B cell (primary cell): ENCODE measurements around the gene KCNK1. TPM values are rescaled to one million over a fixed set of nuclear protein-coding genes. Genes with fewer than 3 reads are reported as not detected.

Source experiments
- ATAC-seq: fragments of 200-7000 bp; cut with Tn5 transposase; one replicate; pipeline ENCODE4 v1.10.0; 2021; ENCODE audit warnings: low read depth, mild to moderate bottlenecking, moderate number of reproducible peaks, moderate library complexity
- CTCF ChIA-PET: fragments of 350-600 bp; sonication (Branson Sonifier 250); formaldehyde crosslinking; loops from one replicate; lab custom pipeline; 2021; ENCODE audit warnings: antibody characterized with exemption, inconsistent platforms; lab: Charles Lee
- POLR2A ChIA-PET: fragments of 350-600 bp; sonication (Branson Sonifier 250); formaldehyde crosslinking; loops from one replicate; lab custom pipeline; 2021; ENCODE audit warnings: antibody characterized with exemption; lab: Charles Lee
- DNase-seq: peaks from one replicate; pipeline ENCODE4 v3.0.0; 2013
- H2AFZ ChIP-seq: 2 replicates; pipeline ENCODE4 v1.6.1; 2012; ENCODE audit warnings: mild to moderate bottlenecking, low read depth, low read length; ENCODE audit not compliant: insufficient read depth, poor library complexity, severe bottlenecking
- H3K27ac ChIP-seq, 2 donors: 1 replicate in 1 of 2; 2 replicates in 1 of 2; pipeline ENCODE4 v1.5.1; 2012 to 2013; ENCODE audit warnings: low read length in 2 of 2, mild to moderate bottlenecking in 2 of 2, moderate library complexity in 1 of 2
- H3K27me3 ChIP-seq, 4 experiments: fragments of 200-600 bp in 1 of 4; sonication (generic) in 1 of 4; replicated peaks in 1 of 4; 1 replicate in 2 of 4; 2 replicates in 2 of 4; pipeline versions ENCODE4 v1.6.1 to v1.7.0; 2013 to 2016; ENCODE audit warnings: low read length in 3 of 4, mild to moderate bottlenecking in 2 of 4, mixed read lengths in 1 of 4, moderate library complexity in 1 of 4; ENCODE audit not compliant: insufficient read depth in 4 of 4, control insufficient read depth in 3 of 4; ENCODE audit errors: control extremely low read depth in 1 of 4
- H3K36me3 ChIP-seq, 2 experiments: replicated peaks in 1 of 2; 1 replicate in 1 of 2; 2 replicates in 1 of 2; pipeline versions ENCODE4 v1.6.1 to v1.7.1; 2013; ENCODE audit warnings: low read length in 1 of 2; ENCODE audit not compliant: insufficient read depth in 2 of 2, control insufficient read depth in 1 of 2; ENCODE audit errors: control extremely low read depth in 1 of 2, extremely low read depth in 1 of 2
- H3K4me1 ChIP-seq, 2 donors: fragments of 200-600 bp in 1 of 2; sonication (generic) in 1 of 2; 1 replicate in 1 of 2; 2 replicates in 1 of 2; pipeline versions ENCODE4 v1.5.1 to v1.6.1; 2013 to 2017; ENCODE audit warnings: low read length in 2 of 2; ENCODE audit not compliant: control insufficient read depth in 2 of 2, insufficient read depth in 2 of 2
- H3K4me2 ChIP-seq: replicated peaks from 2 replicates; pipeline ENCODE3; 2012; ENCODE audit warnings: mild to moderate bottlenecking, low read depth, low read length; ENCODE audit not compliant: poor library complexity, severe bottlenecking
- H3K4me3 ChIP-seq, 5 experiments: fragments of 200-600 bp in 1 of 5; sonication (generic) in 1 of 5; 1 replicate in 3 of 5; 2 replicates in 2 of 5; pipeline versions ENCODE4 v1.5.1 to v1.7.0; 2011 to 2016; ENCODE audit warnings: low read length in 4 of 5, mild to moderate bottlenecking in 4 of 5, low read depth in 2 of 5, control low read depth in 1 of 5, moderate library complexity in 1 of 5; ENCODE audit not compliant: insufficient read depth in 1 of 5; ENCODE audit errors: control extremely low read depth in 1 of 5, extremely low read depth in 1 of 5
- H3K79me2 ChIP-seq: fragments of 200-600 bp; sonication (generic); one replicate; pipeline ENCODE4 v1.6.0; 2016; ENCODE audit warnings: low read length; ENCODE audit not compliant: control insufficient read depth, insufficient read depth
- H3K9ac ChIP-seq: fragments of 200-600 bp; sonication (generic); 2 replicates; pipeline ENCODE4 v1.6.1; 2017; ENCODE audit warnings: mild to moderate bottlenecking, low read length, moderate library complexity
- H3K9me3 ChIP-seq, 3 donors: one replicate each; pipeline versions ENCODE4 v1.6.1 to v1.7.1; 2013; ENCODE audit warnings: low read length in 2 of 3; ENCODE audit not compliant: control insufficient read depth in 2 of 3, insufficient read depth in 1 of 3; ENCODE audit errors: control extremely low read depth in 1 of 3
- H4K20me1 ChIP-seq: 2 replicates; pipeline ENCODE4 v1.6.0; 2012; ENCODE audit warnings: mild to moderate bottlenecking, low read length; ENCODE audit not compliant: insufficient read depth, control insufficient read depth, poor library complexity, severe bottlenecking
- H3K27ac Mint-ChIP-seq: one replicate; pipeline ENCODE4 v1.8.0; 2021; ENCODE audit warnings: mixed read lengths
- H3K27me3 Mint-ChIP-seq: one replicate; pipeline ENCODE4 v1.8.0; 2021; ENCODE audit warnings: mixed read lengths
- H3K4me1 Mint-ChIP-seq: one replicate; pipeline ENCODE4 v1.8.0; 2021; ENCODE audit warnings: mixed read lengths
- H3K4me3 Mint-ChIP-seq: one replicate; pipeline ENCODE4 v1.8.0; 2021; ENCODE audit warnings: mixed read lengths
- H3K9me3 Mint-ChIP-seq: one replicate; pipeline ENCODE4 v1.8.0; 2022; ENCODE audit warnings: mixed read lengths; ENCODE audit not compliant: insufficient read depth
- CTCF ChIP-seq: fragments of 200-600 bp; IDR thresholded peaks from one replicate; pipeline ENCODE4 v1.8.0; 2022; ENCODE audit warnings: antibody characterized with exemption, mild to moderate bottlenecking
- EZH2 ChIP-seq: IDR thresholded peaks from 2 replicates; pipeline ENCODE4 v1.6.1; 2012; ENCODE audit warnings: borderline replicate concordance, low read depth, mild to moderate bottlenecking, moderate library complexity, low read length; ENCODE audit not compliant: insufficient read depth, poor library complexity, severe bottlenecking
- WGBS: methylation state at CpG from one replicate; pipeline ENCODE4 v1.1.5; 2013; ENCODE audit warnings: missing lambda C conversion rate; ENCODE audit not compliant: insufficient coverage; 5-methylcytosine and 5-hydroxymethylcytosine counted together
- intact Hi-C: fragments of 100-400 bp; cut with micrococcal nuclease; formaldehyde crosslinking; loops from one replicate; pipeline ENCODE4 v1.10.0; 2022
- polyA plus RNA-seq: library from polyadenylated mRNA; depleted of rRNA; stranded (reverse); fragments of >200 nt; gene quantifications from 2 replicates; pipeline ENCODE4 v1.2.3, GENCODE V29; 2012
- total RNA-seq, 2 donors: library from RNA; stranded (reverse); fragments of 120-200 nt in 1 of 2; gene quantifications; 1 replicate in 1 of 2; 2 replicates in 1 of 2; pipeline versions ENCODE4 v1.2.3 to v1.2.4, GENCODE V29; 2013 to 2022

The KCNK1 gene
- total and polyA plus RNA-seq, 2 donors (not counting 1 experiment from before 2014, with no cell fraction given): not detected

GRCh38 chr1:233570216-233570615 lies 43.7 kb upstream of the KCNK1 start:
- no peaks in the 10 kb centered on the region for H3K79me2 ChIP-seq
- H3K9ac ChIP-seq: no peak overlapping the region
- H3K9me3 ChIP-seq: peaks cover 0 to 1% (median 0%) of the 10 kb centered on the region in 3 donors
- H4K20me1 ChIP-seq: no peaks in the 10 kb centered on the region
- Mint-ChIP-seq H3K27ac (no peak overlapping the region), H3K27me3 (no peaks in the 10 kb centered on the region), H3K4me1 (no peaks in the 10 kb centered on the region), H3K4me3 (no peak overlapping the region), H3K9me3 (no peaks in the 10 kb centered on the region)
- no CpG with 5 or more reads among the region's 3 CpGs for WGBS
- no peak overlapping the region for H3K4me2 ChIP-seq
- POLR2A ChIA-PET: no interaction called here
- no peaks in the 10 kb centered on the region for H3K36me3 ChIP-seq
- TF ChIP-seq CTCF (no peak), EZH2 (no peak)
- ATAC-seq (no peak), DNase-seq (no peak)
- CTCF ChIA-PET: no interaction called here
- H3K4me1 ChIP-seq: no peaks in the 10 kb centered on the region
- intact Hi-C loops: no loop called here
- H3K4me3 ChIP-seq: no peak overlapping the region
- H3K27ac ChIP-seq: no peak overlapping the region
- H3K27me3 ChIP-seq: no peaks in the 10 kb centered on the region
- H2AFZ ChIP-seq: no peak overlapping the region

DNA sequence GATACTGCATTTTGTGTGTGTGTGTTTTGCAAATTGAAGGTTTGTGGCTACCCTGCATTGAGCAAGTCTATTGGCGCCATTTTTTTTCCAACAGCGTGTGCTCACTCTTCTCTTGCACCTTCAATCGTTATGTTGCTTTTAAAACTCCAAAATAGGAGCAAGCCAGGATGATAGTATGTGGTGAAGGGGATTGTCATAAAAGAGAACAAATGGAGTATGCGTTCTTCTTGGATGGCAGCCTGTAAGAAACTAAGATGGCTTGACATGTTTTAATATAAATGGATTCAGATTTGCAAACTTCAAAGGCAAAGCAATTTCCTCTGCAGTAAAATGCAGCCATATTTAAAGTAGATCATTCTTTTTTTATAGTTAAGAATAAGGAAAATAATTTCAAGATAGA lies 43.2 kb upstream of the KCNK1 start:
- Histone ChIP-seq H4K20me1 (no peaks in the 10 kb centered on the region), H3K79me2 (no peaks in the 10 kb centered on the region), H3K4me3 (no peak overlapping the region), H3K9ac (no peak overlapping the region), H2AFZ (no peak overlapping the region), H3K36me3 (no peaks in the 10 kb centered on the region), H3K27me3 (no peaks in the 10 kb centered on the region), H3K27ac (no peak overlapping the region), H3K4me1 (no peaks in the 10 kb centered on the region), H3K4me2 (no peak overlapping the region), H3K9me3 (no peaks in the 10 kb centered on the region)
- Mint-ChIP-seq H3K27me3 (no peaks in the 10 kb centered on the region), H3K4me3 (no peak overlapping the region), H3K27ac (no peak overlapping the region), H3K4me1 (no peaks in the 10 kb centered on the region), H3K9me3 (no peaks in the 10 kb centered on the region)
- DNase-seq (no peak), ATAC-seq (no peak)
- TF ChIP-seq CTCF (no peak), EZH2 (no peak)
- POLR2A ChIA-PET: no interaction called here
- CTCF ChIA-PET: no interaction called here
- 83% methylated on average over 1 of the region's 4 CpGs for WGBS
- intact Hi-C loops: no loop called here
